Upper lobe of left lung (tissue), 4 donors: ENCODE measurements around the gene KCNJ14.

ENCODE experiments used
- POLR2AphosphoS5 ChIP-seq, 2 donors: sonication (generic); formaldehyde crosslinking; IDR thresholded peaks; one replicate each; pipeline ENCODE4 v1.5.1; 2017; ENCODE audit warnings: antibody characterized with exemption in 2 of 2
- TF ChIP-seq, protein P1 (sequence below), 6 experiments: fragments of 450-650 bp in 4 of 6; fragments of 200-600 bp in 2 of 6; sonication (generic) in 2 of 6; IDR thresholded peaks; one replicate each; pipeline ENCODE4 v1.5.1; 2016 to 2019; ENCODE audit warnings: antibody characterized with exemption in 6 of 6

DNA sequence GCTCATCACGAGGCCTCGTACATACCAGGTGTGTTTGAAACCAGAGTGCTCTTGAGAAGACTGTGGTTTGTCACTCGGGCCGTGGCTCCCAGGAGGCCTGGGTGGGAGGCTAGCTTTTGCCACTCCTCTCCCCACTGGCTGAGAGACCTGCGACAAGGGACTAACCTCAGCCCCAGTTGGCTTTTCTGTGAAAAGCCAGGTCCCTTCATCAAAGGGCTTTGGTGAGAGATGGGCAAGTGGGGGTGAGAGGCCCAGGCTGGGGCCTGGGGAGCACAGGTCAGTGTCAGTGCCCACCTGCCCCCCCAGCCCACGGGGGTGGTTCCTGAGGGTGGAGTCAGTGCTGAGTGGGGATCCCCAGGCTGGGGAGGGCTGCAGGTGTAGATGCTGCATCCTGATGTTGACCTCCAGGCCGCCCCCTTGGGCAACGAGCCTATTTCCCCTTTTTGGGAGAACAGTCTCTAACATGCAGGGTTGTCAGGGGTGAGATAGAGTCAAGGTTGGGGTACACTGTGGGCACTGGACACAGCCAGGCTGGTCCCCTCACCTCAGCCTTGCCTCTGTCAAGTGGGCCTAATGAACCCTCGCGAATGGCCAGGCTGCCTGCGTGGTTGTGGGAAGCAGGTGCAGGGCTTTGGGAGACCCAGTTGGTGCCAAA lies 661 bp downstream of the KCNJ14 start:
- TF ChIP-seq, protein P1, sequence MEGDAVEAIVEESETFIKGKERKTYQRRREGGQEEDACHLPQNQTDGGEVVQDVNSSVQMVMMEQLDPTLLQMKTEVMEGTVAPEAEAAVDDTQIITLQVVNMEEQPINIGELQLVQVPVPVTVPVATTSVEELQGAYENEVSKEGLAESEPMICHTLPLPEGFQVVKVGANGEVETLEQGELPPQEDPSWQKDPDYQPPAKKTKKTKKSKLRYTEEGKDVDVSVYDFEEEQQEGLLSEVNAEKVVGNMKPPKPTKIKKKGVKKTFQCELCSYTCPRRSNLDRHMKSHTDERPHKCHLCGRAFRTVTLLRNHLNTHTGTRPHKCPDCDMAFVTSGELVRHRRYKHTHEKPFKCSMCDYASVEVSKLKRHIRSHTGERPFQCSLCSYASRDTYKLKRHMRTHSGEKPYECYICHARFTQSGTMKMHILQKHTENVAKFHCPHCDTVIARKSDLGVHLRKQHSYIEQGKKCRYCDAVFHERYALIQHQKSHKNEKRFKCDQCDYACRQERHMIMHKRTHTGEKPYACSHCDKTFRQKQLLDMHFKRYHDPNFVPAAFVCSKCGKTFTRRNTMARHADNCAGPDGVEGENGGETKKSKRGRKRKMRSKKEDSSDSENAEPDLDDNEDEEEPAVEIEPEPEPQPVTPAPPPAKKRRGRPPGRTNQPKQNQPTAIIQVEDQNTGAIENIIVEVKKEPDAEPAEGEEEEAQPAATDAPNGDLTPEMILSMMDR (IDR thresholded peaks at IDR 0.05): no peak
- no peak for TF ChIP-seq POLR2AphosphoS5 (IDR thresholded peaks at IDR 0.05)
